ENCODE data around the gene GRK5.

- TF ChIP-seq CTCF (IDR thresholded peaks at IDR 0.05 in 2 of 3, conservative IDR thresholded peaks at IDR 0.05 in 1 of 3; ENCODE audit: insufficient read depth in 2 of 3, low read depth in 1 of 3, low read length in 3 of 3) (no peak), ELF1 (tag; IDR thresholded peaks at IDR 0.05) (no peak), HNRNPLL (IDR thresholded peaks at IDR 0.05; ENCODE audit: low read depth, low read length, poor library complexity, severe bottlenecking) (no peak), NCOA2 (IDR thresholded peaks at IDR 0.05; ENCODE audit: partially characterized antibody in 2 of 2) (no peak), KLF13 (tag; IDR thresholded peaks at IDR 0.05; ENCODE audit: borderline replicate concordance, low read depth) (no peak), CCAR2 (IDR thresholded peaks at IDR 0.05; ENCODE audit: low read depth, low read length) (no peak)
- TF ChIP-seq, protein P1, sequence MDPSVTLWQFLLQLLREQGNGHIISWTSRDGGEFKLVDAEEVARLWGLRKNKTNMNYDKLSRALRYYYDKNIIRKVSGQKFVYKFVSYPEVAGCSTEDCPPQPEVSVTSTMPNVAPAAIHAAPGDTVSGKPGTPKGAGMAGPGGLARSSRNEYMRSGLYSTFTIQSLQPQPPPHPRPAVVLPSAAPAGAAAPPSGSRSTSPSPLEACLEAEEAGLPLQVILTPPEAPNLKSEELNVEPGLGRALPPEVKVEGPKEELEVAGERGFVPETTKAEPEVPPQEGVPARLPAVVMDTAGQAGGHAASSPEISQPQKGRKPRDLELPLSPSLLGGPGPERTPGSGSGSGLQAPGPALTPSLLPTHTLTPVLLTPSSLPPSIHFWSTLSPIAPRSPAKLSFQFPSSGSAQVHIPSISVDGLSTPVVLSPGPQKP (CRISPR knock-in tag; IDR thresholded peaks at IDR 0.05): no peak
- TF ChIP-seq, protein P2, sequence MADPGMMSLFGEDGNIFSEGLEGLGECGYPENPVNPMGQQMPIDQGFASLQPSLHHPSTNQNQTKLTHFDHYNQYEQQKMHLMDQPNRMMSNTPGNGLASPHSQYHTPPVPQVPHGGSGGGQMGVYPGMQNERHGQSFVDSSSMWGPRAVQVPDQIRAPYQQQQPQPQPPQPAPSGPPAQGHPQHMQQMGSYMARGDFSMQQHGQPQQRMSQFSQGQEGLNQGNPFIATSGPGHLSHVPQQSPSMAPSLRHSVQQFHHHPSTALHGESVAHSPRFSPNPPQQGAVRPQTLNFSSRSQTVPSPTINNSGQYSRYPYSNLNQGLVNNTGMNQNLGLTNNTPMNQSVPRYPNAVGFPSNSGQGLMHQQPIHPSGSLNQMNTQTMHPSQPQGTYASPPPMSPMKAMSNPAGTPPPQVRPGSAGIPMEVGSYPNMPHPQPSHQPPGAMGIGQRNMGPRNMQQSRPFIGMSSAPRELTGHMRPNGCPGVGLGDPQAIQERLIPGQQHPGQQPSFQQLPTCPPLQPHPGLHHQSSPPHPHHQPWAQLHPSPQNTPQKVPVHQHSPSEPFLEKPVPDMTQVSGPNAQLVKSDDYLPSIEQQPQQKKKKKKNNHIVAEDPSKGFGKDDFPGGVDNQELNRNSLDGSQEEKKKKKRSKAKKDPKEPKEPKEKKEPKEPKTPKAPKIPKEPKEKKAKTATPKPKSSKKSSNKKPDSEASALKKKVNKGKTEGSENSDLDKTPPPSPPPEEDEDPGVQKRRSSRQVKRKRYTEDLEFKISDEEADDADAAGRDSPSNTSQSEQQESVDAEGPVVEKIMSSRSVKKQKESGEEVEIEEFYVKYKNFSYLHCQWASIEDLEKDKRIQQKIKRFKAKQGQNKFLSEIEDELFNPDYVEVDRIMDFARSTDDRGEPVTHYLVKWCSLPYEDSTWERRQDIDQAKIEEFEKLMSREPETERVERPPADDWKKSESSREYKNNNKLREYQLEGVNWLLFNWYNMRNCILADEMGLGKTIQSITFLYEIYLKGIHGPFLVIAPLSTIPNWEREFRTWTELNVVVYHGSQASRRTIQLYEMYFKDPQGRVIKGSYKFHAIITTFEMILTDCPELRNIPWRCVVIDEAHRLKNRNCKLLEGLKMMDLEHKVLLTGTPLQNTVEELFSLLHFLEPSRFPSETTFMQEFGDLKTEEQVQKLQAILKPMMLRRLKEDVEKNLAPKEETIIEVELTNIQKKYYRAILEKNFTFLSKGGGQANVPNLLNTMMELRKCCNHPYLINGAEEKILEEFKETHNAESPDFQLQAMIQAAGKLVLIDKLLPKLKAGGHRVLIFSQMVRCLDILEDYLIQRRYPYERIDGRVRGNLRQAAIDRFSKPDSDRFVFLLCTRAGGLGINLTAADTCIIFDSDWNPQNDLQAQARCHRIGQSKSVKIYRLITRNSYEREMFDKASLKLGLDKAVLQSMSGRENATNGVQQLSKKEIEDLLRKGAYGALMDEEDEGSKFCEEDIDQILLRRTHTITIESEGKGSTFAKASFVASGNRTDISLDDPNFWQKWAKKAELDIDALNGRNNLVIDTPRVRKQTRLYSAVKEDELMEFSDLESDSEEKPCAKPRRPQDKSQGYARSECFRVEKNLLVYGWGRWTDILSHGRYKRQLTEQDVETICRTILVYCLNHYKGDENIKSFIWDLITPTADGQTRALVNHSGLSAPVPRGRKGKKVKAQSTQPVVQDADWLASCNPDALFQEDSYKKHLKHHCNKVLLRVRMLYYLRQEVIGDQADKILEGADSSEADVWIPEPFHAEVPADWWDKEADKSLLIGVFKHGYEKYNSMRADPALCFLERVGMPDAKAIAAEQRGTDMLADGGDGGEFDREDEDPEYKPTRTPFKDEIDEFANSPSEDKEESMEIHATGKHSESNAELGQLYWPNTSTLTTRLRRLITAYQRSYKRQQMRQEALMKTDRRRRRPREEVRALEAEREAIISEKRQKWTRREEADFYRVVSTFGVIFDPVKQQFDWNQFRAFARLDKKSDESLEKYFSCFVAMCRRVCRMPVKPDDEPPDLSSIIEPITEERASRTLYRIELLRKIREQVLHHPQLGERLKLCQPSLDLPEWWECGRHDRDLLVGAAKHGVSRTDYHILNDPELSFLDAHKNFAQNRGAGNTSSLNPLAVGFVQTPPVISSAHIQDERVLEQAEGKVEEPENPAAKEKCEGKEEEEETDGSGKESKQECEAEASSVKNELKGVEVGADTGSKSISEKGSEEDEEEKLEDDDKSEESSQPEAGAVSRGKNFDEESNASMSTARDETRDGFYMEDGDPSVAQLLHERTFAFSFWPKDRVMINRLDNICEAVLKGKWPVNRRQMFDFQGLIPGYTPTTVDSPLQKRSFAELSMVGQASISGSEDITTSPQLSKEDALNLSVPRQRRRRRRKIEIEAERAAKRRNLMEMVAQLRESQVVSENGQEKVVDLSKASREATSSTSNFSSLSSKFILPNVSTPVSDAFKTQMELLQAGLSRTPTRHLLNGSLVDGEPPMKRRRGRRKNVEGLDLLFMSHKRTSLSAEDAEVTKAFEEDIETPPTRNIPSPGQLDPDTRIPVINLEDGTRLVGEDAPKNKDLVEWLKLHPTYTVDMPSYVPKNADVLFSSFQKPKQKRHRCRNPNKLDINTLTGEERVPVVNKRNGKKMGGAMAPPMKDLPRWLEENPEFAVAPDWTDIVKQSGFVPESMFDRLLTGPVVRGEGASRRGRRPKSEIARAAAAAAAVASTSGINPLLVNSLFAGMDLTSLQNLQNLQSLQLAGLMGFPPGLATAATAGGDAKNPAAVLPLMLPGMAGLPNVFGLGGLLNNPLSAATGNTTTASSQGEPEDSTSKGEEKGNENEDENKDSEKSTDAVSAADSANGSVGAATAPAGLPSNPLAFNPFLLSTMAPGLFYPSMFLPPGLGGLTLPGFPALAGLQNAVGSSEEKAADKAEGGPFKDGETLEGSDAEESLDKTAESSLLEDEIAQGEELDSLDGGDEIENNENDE (IDR thresholded peaks at IDR 0.05; ENCODE audit: low read depth, low read length): no peak
Measured at GRCh38 chr10:119448628-119449584, 241.5 kb downstream of the GRK5 start.

All from K562 (cell line).